Activated CD4-positive, alpha-beta T cell treated with anti-CD3 and anti-CD28 coated beads, Interleukin-2, amount 50 U/mL, for 4 hours (primary cell): ENCODE data around the gene MLLT6.
A peak's percentile ranks its signal among the peaks of the same experiment; 100 is the strongest.

Experiments used
- DNase-seq, 2 experiments: peaks; one replicate each; pipeline ENCODE4 v3.0.0-alpha.2; 2020

The MLLT6 gene

GRCh38 chr17:38704606-38705522, at the start of gene MLLT6:
Gene MLLT6 (plus strand): TSS chr17:38705273. CDS start chr17:38705633, 360 bp downstream.
- peak; percentile 84 to 90 for DNase-seq

DNA sequence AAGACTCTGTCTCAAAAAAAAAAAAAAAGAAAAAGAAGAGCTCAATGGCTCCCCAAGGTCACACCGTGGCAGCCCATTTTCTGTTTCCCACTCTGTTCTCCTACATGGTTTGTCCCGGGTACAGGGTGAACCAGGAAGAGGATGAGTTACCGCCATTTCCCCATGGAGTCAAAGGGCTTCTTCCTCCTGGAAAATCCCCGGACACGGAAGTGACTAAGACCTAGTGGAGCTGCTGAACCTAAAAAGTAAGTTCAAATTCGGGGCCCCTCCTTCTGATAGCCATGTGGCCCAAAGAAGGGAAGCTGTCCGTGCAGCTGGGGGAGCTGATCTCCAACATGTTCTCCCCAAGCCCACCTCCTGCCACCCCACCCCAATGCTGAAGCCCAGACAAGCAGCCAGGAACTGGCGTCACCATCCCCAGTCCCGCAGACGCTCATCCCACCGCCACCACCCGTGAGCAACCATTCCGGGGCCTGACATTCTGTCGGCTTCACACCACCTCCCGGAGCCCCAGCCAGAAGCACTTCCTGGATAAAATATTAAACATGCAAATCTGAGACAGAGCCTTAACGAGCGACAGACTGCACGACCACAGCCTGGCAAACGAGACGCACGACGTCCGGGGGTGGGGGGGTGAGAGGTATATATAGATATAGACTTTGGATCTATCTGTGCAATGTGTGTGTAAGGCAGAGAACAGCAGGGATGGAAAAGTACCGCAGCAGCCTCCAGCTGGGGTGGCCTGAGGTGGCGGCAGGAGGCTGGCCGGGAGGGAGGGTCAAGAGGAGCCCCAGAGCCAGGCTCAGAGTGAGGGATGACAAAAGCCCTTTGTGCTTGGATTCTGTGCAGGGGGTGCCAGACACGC, 47.9 kb upstream of the MLLT6 start:
- no peak for DNase-seq

DNA sequence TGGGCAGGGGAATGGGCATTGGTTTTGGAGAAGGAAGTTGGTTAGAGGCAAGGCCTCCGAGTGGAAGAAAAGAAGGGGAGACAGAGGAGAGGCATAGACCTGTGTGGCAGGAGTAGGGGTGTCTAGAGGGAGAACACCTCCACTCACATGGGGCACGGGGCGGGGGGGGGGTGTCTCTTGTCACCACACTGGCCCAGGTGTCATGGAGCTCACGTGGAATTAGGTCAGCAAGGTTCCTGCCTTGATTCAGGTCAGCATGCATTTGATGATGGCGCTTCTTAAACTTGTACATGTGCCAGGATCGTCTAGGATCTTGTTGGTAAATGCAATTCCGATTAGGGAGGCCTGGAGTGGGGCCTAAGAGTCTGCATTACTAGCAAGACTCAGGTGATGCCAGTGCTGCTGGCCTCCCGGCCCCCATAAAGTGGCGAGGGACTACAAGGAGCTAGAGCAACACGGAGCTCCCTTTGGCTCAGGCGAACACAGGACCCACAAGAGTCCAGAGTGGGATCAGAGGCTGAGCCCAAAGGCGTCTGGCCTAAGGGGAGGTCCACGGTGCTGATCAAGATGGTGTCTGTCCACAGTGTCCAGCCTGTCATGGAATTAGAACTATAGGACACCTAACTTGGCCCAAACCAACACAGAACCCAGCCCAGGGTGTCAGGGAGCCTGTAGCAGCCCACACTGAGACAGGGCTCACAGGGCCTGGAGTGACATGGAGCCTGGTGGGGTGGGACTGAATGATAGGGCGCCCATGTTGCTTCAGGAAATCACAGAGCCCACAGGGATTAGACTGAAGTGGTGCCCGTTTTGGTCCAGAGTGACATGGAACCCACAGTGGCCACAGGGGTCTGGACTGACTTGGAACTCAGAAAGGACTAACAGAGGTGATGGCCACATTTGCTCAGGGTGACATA, 47.0 kb upstream of the MLLT6 start:
- no peak for DNase-seq

GRCh38 chr17:38658741-38659345, 46.2 kb upstream of the MLLT6 start:
- no peak for DNase-seq

GRCh38 chr17:38659415-38659814, 45.7 kb upstream of the MLLT6 start:
- no peak for DNase-seq

DNA sequence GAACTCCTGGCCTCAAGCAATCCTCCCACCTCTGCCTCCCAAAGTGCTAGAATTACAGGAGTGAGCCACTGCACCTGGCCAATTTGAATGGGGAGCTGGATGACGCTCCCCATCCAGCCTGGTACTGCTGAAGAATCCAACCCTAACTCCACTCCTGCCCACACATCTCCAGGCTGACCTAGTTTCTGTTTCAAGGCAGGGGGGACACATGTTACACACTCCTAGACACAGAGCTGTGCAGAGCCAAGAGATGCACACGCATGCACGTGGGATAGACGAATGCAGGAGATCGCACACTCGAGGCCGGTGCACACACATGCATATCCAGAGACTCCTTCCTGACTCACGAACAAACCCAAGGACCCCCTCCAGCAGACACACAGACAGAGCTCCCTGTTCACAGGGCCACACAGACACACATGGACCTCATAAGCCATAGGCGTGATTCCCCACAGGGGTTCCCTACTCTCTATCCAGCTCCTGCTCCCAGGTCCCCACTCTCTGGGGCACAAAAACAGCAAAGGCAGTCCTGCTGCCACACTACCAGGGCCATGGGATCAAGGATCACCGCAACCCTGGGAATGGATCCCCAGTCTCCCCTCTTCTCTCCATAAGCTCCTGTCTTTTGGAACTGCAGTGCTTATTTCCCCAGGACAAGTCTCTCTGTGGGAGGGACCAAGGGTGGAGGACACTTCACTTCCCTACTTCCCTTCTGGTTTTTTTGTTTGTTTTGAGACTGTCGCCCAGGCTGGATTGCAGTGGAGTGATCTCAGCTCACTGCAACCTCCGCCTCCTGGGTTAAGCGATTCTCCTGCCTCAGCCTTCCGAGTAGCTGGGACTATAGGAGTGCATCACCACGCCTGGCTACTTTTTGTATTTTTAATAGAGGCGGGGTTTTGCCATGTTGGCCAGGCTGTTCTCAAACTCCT, 44.7 kb upstream of the MLLT6 start:
- no peak for DNase-seq

- peak in 1 of 2 experiments; percentile 28 for DNase-seq
These were observed 41.8 kb upstream of the MLLT6 start for GRCh38 chr17:38663125-38663751.

- DNase-seq = no peak
These were observed 41.0 kb upstream of the MLLT6 start for GRCh38 chr17:38663964-38664644.

- peak in 1 of 2 experiments; percentile 40 for DNase-seq
These were observed 37.8 kb upstream of the MLLT6 start for GRCh38 chr17:38667099-38667786.

- no peak for DNase-seq
These were observed 37.3 kb upstream of the MLLT6 start for GRCh38 chr17:38667787-38668122.

DNA sequence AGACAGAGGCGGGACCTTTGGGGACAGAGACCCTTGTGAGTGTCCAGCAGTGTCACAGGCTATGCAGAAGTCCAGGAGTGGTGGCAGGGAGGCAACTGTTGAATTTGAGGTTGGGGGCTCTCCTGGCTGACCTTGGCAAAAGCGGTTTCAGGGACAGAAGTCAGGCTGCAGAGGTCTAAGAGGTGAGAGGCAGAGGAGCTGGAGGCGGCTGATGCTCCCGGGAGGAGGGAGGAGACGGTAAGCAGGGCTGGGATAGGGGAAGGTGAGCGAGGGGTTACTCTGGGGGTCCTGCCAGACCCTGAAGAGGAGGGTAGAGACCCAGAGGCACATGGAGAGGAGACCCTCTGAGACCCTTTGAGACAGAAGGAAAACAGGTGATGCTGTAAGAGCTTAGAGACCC, 35.6 kb upstream of the MLLT6 start:
- DNase-seq = no peak

DNA sequence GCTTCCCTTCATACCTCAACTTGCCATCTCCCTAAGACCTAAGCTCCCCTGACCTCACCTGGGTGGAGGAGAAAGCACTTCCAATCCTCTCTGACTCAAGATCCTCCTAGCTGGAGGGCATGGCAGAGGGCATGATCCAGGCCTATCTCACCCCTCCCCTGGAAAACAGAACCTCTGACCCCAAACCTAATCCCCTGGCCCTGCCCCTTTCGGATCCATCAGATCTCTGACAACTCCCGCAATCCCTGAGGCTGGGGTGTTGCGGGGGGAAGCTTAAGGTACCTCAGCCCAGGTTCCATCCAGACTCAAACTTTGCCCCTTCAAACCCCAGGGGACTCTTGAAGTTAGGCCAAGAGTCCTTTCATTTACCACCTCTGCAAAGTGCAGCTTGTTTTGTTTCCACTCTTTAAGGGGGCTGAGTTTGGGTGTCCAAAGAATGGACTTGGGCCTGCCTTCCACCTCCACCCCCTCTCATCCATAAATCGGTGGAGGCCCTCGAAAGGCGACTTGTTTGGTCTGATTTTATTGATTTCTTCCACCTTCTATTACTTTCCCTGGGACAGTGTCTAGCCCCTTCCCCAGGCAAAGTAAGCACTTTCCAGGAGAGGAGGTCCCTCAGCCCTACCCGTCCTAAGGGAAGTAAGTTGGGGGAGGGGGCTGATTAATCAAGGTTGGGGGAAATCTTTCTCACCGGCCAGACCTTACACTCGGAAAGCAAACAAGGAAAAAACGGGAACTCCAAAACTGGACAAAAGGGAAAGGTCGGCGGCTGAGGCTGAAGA, 32.9 kb upstream of the MLLT6 start:
- DNase-seq = no peak

GRCh38 chr17:38672788-38673706, 32.0 kb upstream of the MLLT6 start:
- DNase-seq = no peak

GRCh38 chr17:38673707-38674013, 31.4 kb upstream of the MLLT6 start:
- no peak for DNase-seq

GRCh38 chr17:38674014-38674748, 30.9 kb upstream of the MLLT6 start:
- peak in 1 of 2 experiments; percentile 21 for DNase-seq

DNA sequence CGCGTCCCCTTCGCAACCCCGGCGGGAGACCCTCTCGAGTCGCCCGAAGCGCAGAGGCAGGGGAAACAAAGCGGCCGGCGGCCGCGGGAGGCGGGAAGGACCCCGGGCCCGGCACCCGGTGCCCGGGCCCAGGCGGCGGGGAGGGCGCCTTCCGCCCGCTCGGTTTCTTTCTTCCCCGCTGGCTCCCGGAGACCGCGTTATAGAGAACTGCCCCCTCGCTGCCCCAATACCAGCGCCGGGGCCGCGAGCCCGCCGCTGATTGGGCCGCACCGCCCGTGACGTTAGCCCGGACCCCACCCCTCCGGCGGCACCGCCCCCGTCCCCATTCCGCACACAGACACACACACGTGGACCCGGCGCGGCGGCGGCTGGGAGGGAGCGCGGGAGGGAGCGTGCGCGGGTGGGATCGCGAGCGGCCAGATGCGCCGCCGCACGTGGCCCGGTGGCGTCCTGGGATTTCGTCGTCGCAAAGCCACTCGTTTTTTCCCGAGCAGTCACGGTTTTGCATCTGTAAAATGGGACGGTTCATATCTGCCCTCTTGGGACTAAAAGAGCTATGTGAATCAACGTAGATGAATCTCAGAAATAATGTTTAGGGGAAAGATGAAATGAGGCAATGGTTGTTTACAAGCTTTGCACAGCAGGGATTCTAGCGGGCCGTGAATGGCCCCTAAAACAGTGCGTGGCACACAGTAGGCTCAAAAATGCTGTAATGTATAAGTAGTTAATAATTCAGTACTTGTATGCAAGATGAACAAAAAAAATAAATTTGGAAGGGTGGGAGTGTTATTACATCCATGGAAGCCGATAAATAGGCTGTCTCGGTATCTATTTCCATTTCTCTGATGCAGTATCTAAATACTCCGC, 30.1 kb upstream of the MLLT6 start, which contains the start of gene EPOP:
EPOP (minus strand) TSS at position 209 of the 867 bp plus-strand sequence. CDS start 462 bp downstream, outside the sequence.
- peak; percentile 87 to 91 for DNase-seq
